Measurements from ENCODE around the gene FHIP2A.

FHIP2A gene

GRCh38 chr10:114800361-114800760, 21.2 kb upstream of the FHIP2A start:
- no peak for TF ChIP-seq CTCF (conservative IDR thresholded peaks at IDR 0.05; ENCODE audit: control insufficient read depth, insufficient read depth, low read depth, low read length)
- H3K4me3 ChIP-seq (ENCODE audit: control insufficient read depth, low read depth, low read length), result no peak overlapping the region
- DNase-seq (ENCODE audit: low read depth), result no peak

- H3K4me3 ChIP-seq (ENCODE audit: control insufficient read depth, low read depth, low read length), result no peak overlapping the region
- DNase-seq (ENCODE audit: low read depth), result no peak
- TF ChIP-seq CTCF (conservative IDR thresholded peaks at IDR 0.05; ENCODE audit: control insufficient read depth, insufficient read depth, low read depth, low read length), result no peak
These were observed 20.2 kb upstream of the FHIP2A start for GRCh38 chr10:114801411-114801813.

GRCh38 chr10:114802177-114802576, 19.4 kb upstream of the FHIP2A start:
- no peak for DNase-seq (ENCODE audit: low read depth)
- H3K4me3 ChIP-seq (ENCODE audit: control insufficient read depth, low read depth, low read length), result no peak overlapping the region
- TF ChIP-seq CTCF (conservative IDR thresholded peaks at IDR 0.05; ENCODE audit: control insufficient read depth, insufficient read depth, low read depth, low read length), result no peak

- DNase-seq (ENCODE audit: low read depth), result no peak
- no peak overlapping the region for H3K4me3 ChIP-seq (ENCODE audit: control insufficient read depth, low read depth, low read length)
- no peak for TF ChIP-seq CTCF (conservative IDR thresholded peaks at IDR 0.05; ENCODE audit: control insufficient read depth, insufficient read depth, low read depth, low read length)
These were observed 14.8 kb upstream of the FHIP2A start for GRCh38 chr10:114806562-114807391.

- DNase-seq (ENCODE audit: low read depth), result no peak
- no peak for TF ChIP-seq CTCF (conservative IDR thresholded peaks at IDR 0.05; ENCODE audit: control insufficient read depth, insufficient read depth, low read depth, low read length)
- H3K4me3 ChIP-seq (ENCODE audit: control insufficient read depth, low read depth, low read length), result no peak overlapping the region
These were observed 12.6 kb upstream of the FHIP2A start for GRCh38 chr10:114808982-114809381.

GRCh38 chr10:114810926-114811325, 10.7 kb upstream of the FHIP2A start:
- no peak for DNase-seq (ENCODE audit: low read depth)
- TF ChIP-seq CTCF (conservative IDR thresholded peaks at IDR 0.05; ENCODE audit: control insufficient read depth, insufficient read depth, low read depth, low read length), result no peak
- no peak overlapping the region for H3K4me3 ChIP-seq (ENCODE audit: control insufficient read depth, low read depth, low read length)

Data from fibroblast of mammary gland (primary cell).